ENCODE data around the gene GLTP.

Gene GLTP

DNA sequence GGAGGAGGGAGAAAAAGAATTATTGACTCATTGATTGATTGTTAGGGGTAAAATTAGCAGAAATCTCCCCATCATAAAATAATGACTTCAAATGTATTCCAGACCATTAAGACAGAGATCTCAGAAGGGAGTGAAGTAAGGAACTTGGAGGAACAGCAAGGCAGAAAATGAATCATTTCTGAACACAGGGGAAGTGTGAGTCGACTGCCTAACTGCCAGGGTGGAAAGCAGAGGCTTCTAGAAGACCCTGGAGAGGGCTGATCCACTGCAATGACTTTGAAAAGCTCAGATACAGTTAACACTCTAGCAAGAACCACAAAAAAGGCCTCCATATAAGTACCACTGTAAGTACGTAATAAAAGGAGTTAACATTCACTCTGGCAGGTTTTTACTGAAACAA, 9.7 kb downstream of the GLTP start:
- no peaks in the 10 kb centered on the region for H3K9me2 ChIP-seq (replicated peaks; ENCODE audit: insufficient read depth, low read length)
- peaks cover 5% of the 10 kb centered on the region; the same call in 1 of the 2 replicates for H3F3A ChIP-seq (ENCODE audit: insufficient read depth, low read length)
- H3K79me2 ChIP-seq (ENCODE audit: low read length) = peaks cover 18% of the 10 kb centered on the region
- H2AFZ ChIP-seq (ENCODE audit: low read length) = no peak overlapping the region
- DNase-seq = no peak
- no peaks in the 10 kb centered on the region for H3K9me3 ChIP-seq (replicated peaks; ENCODE audit: insufficient read depth, low read length)
- no peaks in the 10 kb centered on the region for H4K20me1 ChIP-seq (ENCODE audit: insufficient read depth, low read length)
- TF ChIP-seq EZH2phosphoT487 (IDR thresholded peaks at IDR 0.05; ENCODE audit: low read length) (no peak), EZH2 (optimal IDR thresholded peaks at IDR 0.05; ENCODE audit: low read depth, low read length) (no peak)
- TF ChIP-seq, protein P1, sequence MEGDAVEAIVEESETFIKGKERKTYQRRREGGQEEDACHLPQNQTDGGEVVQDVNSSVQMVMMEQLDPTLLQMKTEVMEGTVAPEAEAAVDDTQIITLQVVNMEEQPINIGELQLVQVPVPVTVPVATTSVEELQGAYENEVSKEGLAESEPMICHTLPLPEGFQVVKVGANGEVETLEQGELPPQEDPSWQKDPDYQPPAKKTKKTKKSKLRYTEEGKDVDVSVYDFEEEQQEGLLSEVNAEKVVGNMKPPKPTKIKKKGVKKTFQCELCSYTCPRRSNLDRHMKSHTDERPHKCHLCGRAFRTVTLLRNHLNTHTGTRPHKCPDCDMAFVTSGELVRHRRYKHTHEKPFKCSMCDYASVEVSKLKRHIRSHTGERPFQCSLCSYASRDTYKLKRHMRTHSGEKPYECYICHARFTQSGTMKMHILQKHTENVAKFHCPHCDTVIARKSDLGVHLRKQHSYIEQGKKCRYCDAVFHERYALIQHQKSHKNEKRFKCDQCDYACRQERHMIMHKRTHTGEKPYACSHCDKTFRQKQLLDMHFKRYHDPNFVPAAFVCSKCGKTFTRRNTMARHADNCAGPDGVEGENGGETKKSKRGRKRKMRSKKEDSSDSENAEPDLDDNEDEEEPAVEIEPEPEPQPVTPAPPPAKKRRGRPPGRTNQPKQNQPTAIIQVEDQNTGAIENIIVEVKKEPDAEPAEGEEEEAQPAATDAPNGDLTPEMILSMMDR (IDR thresholded peaks at IDR 0.05; ENCODE audit: low read length) = no peak
- no peaks in the 10 kb centered on the region for H3K27me3 ChIP-seq (replicated peaks; ENCODE audit: insufficient read depth, low read length)
- no peak overlapping the region for H3K4me2 ChIP-seq (ENCODE audit: low read depth, low read length)
- no peak overlapping the region for H3K4me3 ChIP-seq (ENCODE audit: low read length)
- no peak overlapping the region for H3K9ac ChIP-seq (ENCODE audit: low read length)
- H3K27ac ChIP-seq (ENCODE audit: low read length) = no peak overlapping the region
- peaks cover 10% of the 10 kb centered on the region for H3K4me1 ChIP-seq (ENCODE audit: low read length)
- no peaks in the 10 kb centered on the region for H3K36me3 ChIP-seq (replicated peaks; ENCODE audit: insufficient read depth, low read length)

DNA sequence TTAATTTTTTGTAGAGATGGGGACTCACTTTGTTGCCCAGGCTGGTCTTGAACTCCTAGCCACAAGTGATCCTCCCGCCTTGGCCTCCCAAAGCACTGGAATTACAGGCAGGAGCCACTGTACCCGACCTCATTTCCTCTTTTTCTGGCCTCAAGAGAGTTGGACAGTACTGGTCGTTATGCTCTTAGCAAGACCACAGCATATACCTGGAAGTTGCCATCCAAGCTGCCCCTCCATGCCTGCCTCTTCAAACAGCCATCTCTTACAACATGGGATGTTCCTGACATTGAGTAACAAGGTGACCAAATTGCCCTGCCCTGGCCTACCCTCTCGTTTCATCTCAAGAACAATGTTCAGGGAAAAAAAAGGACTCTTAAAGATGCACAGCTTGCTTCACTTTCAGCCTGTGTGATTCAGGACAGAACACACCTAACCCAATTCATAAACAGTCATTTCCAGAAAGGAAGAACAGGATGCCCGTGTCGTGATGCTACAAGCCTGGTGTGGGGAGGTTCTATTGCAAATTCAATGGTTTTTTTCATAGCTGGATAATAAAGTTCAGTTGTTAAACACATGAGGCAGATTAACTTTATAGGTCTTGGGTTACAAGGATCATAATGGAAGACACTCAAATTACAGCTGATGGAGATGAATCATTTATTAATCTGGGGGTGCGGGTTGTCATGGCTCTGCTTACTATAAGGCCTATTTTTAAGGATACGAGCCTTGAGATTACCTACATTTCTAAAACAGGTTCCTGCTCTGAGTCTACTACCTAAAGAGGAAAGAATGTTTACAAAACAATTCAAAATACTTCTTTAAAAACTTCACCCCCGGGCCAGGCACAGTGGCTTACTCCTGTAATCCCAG, 11.9 kb downstream of the GLTP start:
- TF ChIP-seq EZH2 (optimal IDR thresholded peaks at IDR 0.05; ENCODE audit: low read depth, low read length) = no peak
- no peak for TF ChIP-seq EZH2phosphoT487 (IDR thresholded peaks at IDR 0.05; ENCODE audit: low read length)
- TF ChIP-seq, protein P1 (IDR thresholded peaks at IDR 0.05; ENCODE audit: low read length) = no peak
- no peaks in the 10 kb centered on the region; the same call in 1 of the 2 replicates for H3K79me2 ChIP-seq (ENCODE audit: low read length)
- H3K9ac ChIP-seq (ENCODE audit: low read length) = no peak overlapping the region
- no peak overlapping the region for H2AFZ ChIP-seq (ENCODE audit: low read length)
- no peaks in the 10 kb centered on the region for H3K9me2 ChIP-seq (replicated peaks; ENCODE audit: insufficient read depth, low read length)
- H3K4me2 ChIP-seq (ENCODE audit: low read depth, low read length) = no peak overlapping the region
- H4K20me1 ChIP-seq (ENCODE audit: insufficient read depth, low read length) = no peaks in the 10 kb centered on the region
- no peak for DNase-seq
- H3K4me1 ChIP-seq (ENCODE audit: low read length) = no peaks in the 10 kb centered on the region
- no peak overlapping the region for H3K27ac ChIP-seq (ENCODE audit: low read length)
- no peaks in the 10 kb centered on the region for H3F3A ChIP-seq (ENCODE audit: insufficient read depth, low read length)
- H3K9me3 ChIP-seq (replicated peaks; ENCODE audit: insufficient read depth, low read length) = no peaks in the 10 kb centered on the region
- no peaks in the 10 kb centered on the region for H3K27me3 ChIP-seq (replicated peaks; ENCODE audit: insufficient read depth, low read length)
- H3K36me3 ChIP-seq (replicated peaks; ENCODE audit: insufficient read depth, low read length) = no peaks in the 10 kb centered on the region
- H3K4me3 ChIP-seq (ENCODE audit: low read length) = no peak overlapping the region

GRCh38 chr12:109864916-109865315, 15.4 kb downstream of the GLTP start:
- TF ChIP-seq EZH2 (optimal IDR thresholded peaks at IDR 0.05; ENCODE audit: low read depth, low read length) (no peak), EZH2phosphoT487 (IDR thresholded peaks at IDR 0.05; ENCODE audit: low read length) (no peak)
- TF ChIP-seq, protein P1 (IDR thresholded peaks at IDR 0.05; ENCODE audit: low read length) = no peak
- no peaks in the 10 kb centered on the region for H3K4me1 ChIP-seq (ENCODE audit: low read length)
- no peaks in the 10 kb centered on the region for H3K36me3 ChIP-seq (replicated peaks; ENCODE audit: insufficient read depth, low read length)
- H3K27ac ChIP-seq (ENCODE audit: low read length) = no peak overlapping the region
- H3K4me3 ChIP-seq (ENCODE audit: low read length) = no peak overlapping the region
- H3K4me2 ChIP-seq (ENCODE audit: low read depth, low read length) = no peak overlapping the region
- H3F3A ChIP-seq (ENCODE audit: insufficient read depth, low read length) = no peaks in the 10 kb centered on the region
- no peaks in the 10 kb centered on the region for H3K27me3 ChIP-seq (replicated peaks; ENCODE audit: insufficient read depth, low read length)
- no peaks in the 10 kb centered on the region; the same call in 1 of the 2 replicates for H3K79me2 ChIP-seq (ENCODE audit: low read length)
- H3K9ac ChIP-seq (ENCODE audit: low read length) = no peak overlapping the region
- no peak overlapping the region for H2AFZ ChIP-seq (ENCODE audit: low read length)
- H3K9me3 ChIP-seq (replicated peaks; ENCODE audit: insufficient read depth, low read length) = no peaks in the 10 kb centered on the region
- no peaks in the 10 kb centered on the region for H3K9me2 ChIP-seq (replicated peaks; ENCODE audit: insufficient read depth, low read length)
- DNase-seq = no peak
- H4K20me1 ChIP-seq (ENCODE audit: insufficient read depth, low read length) = no peaks in the 10 kb centered on the region

Data from MM.1S (cell line).